Right lobe of liver (tissue), 6 donors: Measurements from ENCODE around the gene PDPK1. TPM values are rescaled to one million over a fixed set of nuclear protein-coding genes. Genes with fewer than 3 reads are reported as not detected.
"Not testable (repeated sequence)": the region's sequence is repeated elsewhere in the genome, so short reads cannot be mapped to it uniquely, and the experiment has no call there.

ENCODE experiments used
- ATAC-seq, 4 donors: fragments of 200-7000 bp; cut with Tn5 transposase; one replicate each; pipeline ENCODE4 v1.9.1; 2020; ENCODE audit warnings: mild to moderate bottlenecking in 4 of 4, moderate library complexity in 4 of 4
- DNase-seq, 3 donors: peaks; one replicate each; pipeline ENCODE4 v3.0.0-alpha.2; 2020
- H3K27ac ChIP-seq, 3 donors: fragments of 200-600 bp; one replicate each; pipeline ENCODE4 v1.8.0; 2022
- H3K27me3 ChIP-seq, 2 donors: fragments of 200-600 bp; one replicate each; pipeline ENCODE4 v1.8.0; 2022
- H3K36me3 ChIP-seq, 4 donors: fragments of 200-600 bp; sonication (generic) in 1 of 4; one replicate each; pipeline versions ENCODE4 v1.5.1 to v1.8.0; 2017 to 2022; ENCODE audit warnings: control low read depth in 1 of 4
- H3K4me1 ChIP-seq, 4 donors: fragments of 200-600 bp; sonication (generic) in 1 of 4; one replicate each; pipeline versions ENCODE4 v1.5.1 to v1.8.0; 2017 to 2022; ENCODE audit warnings: control low read depth in 1 of 4
- H3K4me3 ChIP-seq, 3 donors: fragments of 200-600 bp; one replicate each; pipeline ENCODE4 v1.8.0; 2022
- H3K9me3 ChIP-seq, 4 donors: fragments of 200-600 bp; sonication (generic) in 1 of 4; one replicate each; pipeline versions ENCODE4 v1.5.1 to v1.8.0; 2017 to 2022; ENCODE audit warnings: control low read depth in 1 of 4
- CTCF ChIP-seq, 4 donors: fragments of 200-600 bp in 3 of 4; fragments of 450-650 bp in 1 of 4; IDR thresholded peaks; one replicate each; pipeline versions ENCODE4 v1.5.1 to v1.8.0; 2016 to 2022; ENCODE audit warnings: antibody characterized with exemption in 4 of 4, mild to moderate bottlenecking in 2 of 4
- POLR2A ChIP-seq: fragments of 450-650 bp; IDR thresholded peaks from one replicate; pipeline ENCODE4 v1.6.1; 2017; ENCODE audit warnings: antibody characterized with exemption, mild to moderate bottlenecking
- WGBS: methylation state at CpG from one replicate; pipeline ENCODE4 v1.1.6; 2018; ENCODE audit warnings: low coverage, low lambda C conversion rate; ENCODE audit not compliant: insufficient coverage; ENCODE audit errors: missing lambda C conversion rate; 5-methylcytosine and 5-hydroxymethylcytosine counted together
- intact Hi-C, 2 donors: fragments of 100-400 bp; cut with DNase I; formaldehyde crosslinking; loops; one replicate each; pipeline versions ENCODE4 v1.11.2 to v1.14.1; 2022
- total RNA-seq, 6 experiments: library from RNA; depleted of rRNA in 2 of 6; stranded (reverse); fragments of >200 nt in 2 of 6; fragmentation: NEBNext Ultra II Directional in 3 of 6; extraction: Animal tissue kit (Norgen Biotek cat#: 25700) in 3 of 6; gene quantifications; one replicate each; pipeline versions ENCODE4 v1.1.0 to v1.2.4, GENCODE V29; 2016 to 2023
- donor health status: DM: no; HTN: yes; CAD: no.
- donor health status: DM: no; HTN: no; CAD: no.
- donor health status: DM: no; HTN: no; CAD: no.
- donor health status: DM: no; HTN: yes; CAD: no.
- donor health status: DM: no; HTN: yes; CAD: no.

The PDPK1 gene
- total RNA-seq, 6 experiments from 2014 or later, result 20.7 to 28.3 (median 24.5) TPM

GRCh38 chr16:2530629-2531318 is 7.0 kb upstream of the PDPK1 start:
- H3K27ac ChIP-seq, result peak overlapping the region in 2 of 3 donors; percentile 92 to 99
- intact Hi-C loops, result no loop called here
- H3K4me3 ChIP-seq, result no peak overlapping the region
- no peaks in the 10 kb centered on the region for H3K9me3 ChIP-seq
- H3K4me1 ChIP-seq, result peaks cover 0 to 19% (median 4%) of the 10 kb centered on the region in 4 donors
- H3K36me3 ChIP-seq, result peaks cover 0 to 16% (median 4%) of the 10 kb centered on the region in 4 donors
- peak in 1 of 3 donors; percentile 57 for DNase-seq
- TF ChIP-seq CTCF (IDR thresholded peaks at IDR 0.05) (no peak), POLR2A (no peak)
- H3K27me3 ChIP-seq, result no peaks in the 10 kb centered on the region
- WGBS, result no CpG with 5 or more reads among the region's 14 CpGs
- ATAC-seq, result no peak

- intact Hi-C loops, result no loop called here
- no peak for ATAC-seq
- Histone ChIP-seq H3K9me3 (no peaks in the 10 kb centered on the region), H3K27me3 (no peaks in the 10 kb centered on the region), H3K27ac (peak within 1 kb of the TSS; percentile 92 to 99 (median 93)), H3K4me1 (peaks cover 0 to 19% (median 4%) of the 10 kb centered on the region in 4 donors), H3K36me3 (peaks cover 0 to 16% (median 4%) of the 10 kb centered on the region in 4 donors), H3K4me3 (peak within 1 kb of the TSS; percentile 40 to 61 (median 52))
- TF ChIP-seq CTCF (IDR thresholded peaks at IDR 0.05), result no peak
- WGBS, result 27% methylated on average over 5 of the region's 11 CpGs
- DNase-seq, result no peak
Observed at GRCh38 chr16:2531371-2531695, 6.5 kb upstream of the PDPK1 start, which contains the start of gene CEMP1. Gene CEMP1, minus strand, starts transcription at chr16:2531408. Its CDS starts 335 bp downstream, at chr16:2531073.

GRCh38 chr16:2531696-2532493 is 5.9 kb upstream of the PDPK1 start:
- Histone ChIP-seq H3K27me3 (no peaks in the 10 kb centered on the region), H3K4me1 (peaks cover 0 to 18% (median 3%) of the 10 kb centered on the region in 4 donors), H3K9me3 (no peaks in the 10 kb centered on the region), H3K27ac (peak overlapping the region; percentile 92 to 99 (median 93)), H3K36me3 (peaks cover 0 to 16% (median 4%) of the 10 kb centered on the region in 4 donors), H3K4me3 (peak overlapping the region; percentile 40 to 61 (median 52))
- intact Hi-C loops, result no loop called here
- peak; percentile 55 for TF ChIP-seq POLR2A
- TF ChIP-seq CTCF (IDR thresholded peaks at IDR 0.05), result no peak
- 0% methylated on average over 24 of the region's 84 CpGs for WGBS
- ATAC-seq (peak; percentile 89 to 94 (median 92)), DNase-seq (peak; percentile 99)

- Histone ChIP-seq H3K27ac (peak overlapping the region; percentile 92 to 99 (median 93)), H3K36me3 (peaks cover 0 to 16% (median 4%) of the 10 kb centered on the region in 4 donors), H3K9me3 (no peaks in the 10 kb centered on the region), H3K27me3 (no peaks in the 10 kb centered on the region), H3K4me1 (peaks cover 0 to 14% (median 0%) of the 10 kb centered on the region in 4 donors), H3K4me3 (peak overlapping the region; percentile 40 to 61 (median 52))
- intact Hi-C loops, result no loop called here
- under 1% methylated on average over 28 of the region's 37 CpGs for WGBS
- peak; percentile 61 for TF ChIP-seq POLR2A
- no peak for TF ChIP-seq CTCF (IDR thresholded peaks at IDR 0.05)
- peak; percentile 42 to 64 (median 58) for ATAC-seq
- peak; percentile 78 to 91 (median 89) for DNase-seq
Observed at GRCh38 chr16:2532494-2533141, 5.2 kb upstream of the PDPK1 start.

GRCh38 chr16:2533142-2533755 is 4.6 kb upstream of the PDPK1 start:
- intact Hi-C loops, H3K9me3 ChIP-seq, ATAC-seq, H3K36me3 ChIP-seq, H3K27me3 ChIP-seq: not testable (repeated sequence)
- 3% methylated on average over 6 of the region's 16 CpGs for WGBS
- peaks cover 0 to 14% (median 0%) of the 10 kb centered on the region in 4 donors for H3K4me1 ChIP-seq
- H3K4me3 ChIP-seq, result peak overlapping the region; percentile 40 to 61 (median 52)
- DNase-seq, result peak in 1 of 3 donors; percentile 45
- peak overlapping the region; percentile 92 to 99 (median 93) for H3K27ac ChIP-seq
